Measurements from ENCODE around the gene GNLY.

- TF ChIP-seq, protein P1, sequence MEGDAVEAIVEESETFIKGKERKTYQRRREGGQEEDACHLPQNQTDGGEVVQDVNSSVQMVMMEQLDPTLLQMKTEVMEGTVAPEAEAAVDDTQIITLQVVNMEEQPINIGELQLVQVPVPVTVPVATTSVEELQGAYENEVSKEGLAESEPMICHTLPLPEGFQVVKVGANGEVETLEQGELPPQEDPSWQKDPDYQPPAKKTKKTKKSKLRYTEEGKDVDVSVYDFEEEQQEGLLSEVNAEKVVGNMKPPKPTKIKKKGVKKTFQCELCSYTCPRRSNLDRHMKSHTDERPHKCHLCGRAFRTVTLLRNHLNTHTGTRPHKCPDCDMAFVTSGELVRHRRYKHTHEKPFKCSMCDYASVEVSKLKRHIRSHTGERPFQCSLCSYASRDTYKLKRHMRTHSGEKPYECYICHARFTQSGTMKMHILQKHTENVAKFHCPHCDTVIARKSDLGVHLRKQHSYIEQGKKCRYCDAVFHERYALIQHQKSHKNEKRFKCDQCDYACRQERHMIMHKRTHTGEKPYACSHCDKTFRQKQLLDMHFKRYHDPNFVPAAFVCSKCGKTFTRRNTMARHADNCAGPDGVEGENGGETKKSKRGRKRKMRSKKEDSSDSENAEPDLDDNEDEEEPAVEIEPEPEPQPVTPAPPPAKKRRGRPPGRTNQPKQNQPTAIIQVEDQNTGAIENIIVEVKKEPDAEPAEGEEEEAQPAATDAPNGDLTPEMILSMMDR (IDR thresholded peaks at IDR 0.05; ENCODE audit: low read length): no peak
- no peak for TF ChIP-seq EZH2 (IDR thresholded peaks at IDR 0.05; ENCODE audit: borderline replicate concordance, low read length)
Observed at GRCh38 chr2:85666016-85666415, 28.1 kb upstream of the GNLY start.

Data from OCI-LY1 (cell line).